ENCODE measurements around the gene SVIL. TPM values are rescaled to one million over a fixed set of nuclear protein-coding genes. Genes with fewer than 3 reads are reported as not detected.

Gene SVIL
- total RNA-seq: 36.9 and 122 TPM in 2 replicates

DNA sequence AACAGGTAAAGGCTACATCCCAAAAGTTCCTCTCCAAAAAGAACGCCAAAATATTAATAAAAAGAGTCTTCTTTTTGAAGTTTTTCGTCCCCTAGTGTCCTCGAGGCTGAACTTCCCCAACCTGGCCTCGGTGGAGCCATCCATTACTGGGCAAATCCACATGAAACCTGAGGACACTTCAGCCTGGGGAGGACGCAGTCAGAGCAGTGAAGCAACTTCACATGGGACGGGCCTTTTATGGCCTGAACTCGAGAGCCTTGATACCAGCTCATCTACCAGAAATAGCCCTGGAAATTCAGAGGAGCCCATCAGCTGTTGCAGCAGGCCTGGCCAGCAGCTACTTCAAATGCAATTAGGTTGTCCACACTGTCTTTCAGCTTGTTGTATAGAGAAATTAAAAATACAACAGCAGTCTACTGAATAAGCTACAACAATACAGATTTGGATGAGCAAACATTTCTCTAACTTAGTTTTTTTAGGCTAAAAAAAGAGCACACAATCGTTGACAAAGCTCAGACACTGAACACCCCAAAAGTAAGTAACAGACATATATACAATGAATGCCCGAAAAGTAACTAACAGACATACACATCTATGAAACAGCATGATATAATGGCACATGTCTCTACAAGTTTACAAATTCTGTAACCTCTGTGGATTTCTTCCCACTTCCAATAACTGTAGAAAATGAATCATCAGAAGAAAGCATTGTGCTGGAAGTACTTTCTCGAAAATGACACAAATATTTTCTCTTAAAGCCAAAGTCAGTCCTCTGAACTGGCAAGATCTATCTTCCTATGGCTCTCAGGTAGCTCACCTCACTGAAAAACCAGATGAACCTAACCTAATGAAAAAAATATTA is at the start of gene SVIL:
Gene SVIL (minus strand): TSS at position 208 of the 862 bp plus-strand sequence. CDS start 79,913 bp downstream, outside the sequence.
- H3K36me3 ChIP-seq (ENCODE audit: insufficient read depth, low read length): no peaks in the 10 kb centered on the region
- no peak within 1 kb of the TSS for H2AFZ ChIP-seq (ENCODE audit: low read length)
- H3K9me3 ChIP-seq (ENCODE audit: low read depth, low read length): no peaks in the 10 kb centered on the region
- no peaks in the 10 kb centered on the region for H4K20me1 ChIP-seq (ENCODE audit: insufficient read depth, low read length)
- peak within 1 kb of the TSS; percentile 54 for H3K4me2 ChIP-seq (ENCODE audit: insufficient read depth, low read length)
- H3K4me1 ChIP-seq (ENCODE audit: insufficient read depth, low read length): peaks cover 46% of the 10 kb centered on the region
- H3K27ac ChIP-seq (ENCODE audit: low read depth, low read length): peak within 1 kb of the TSS; percentile 95
- peak within 1 kb of the TSS; percentile 63 for H3K4me3 ChIP-seq (ENCODE audit: insufficient read depth, low read length)
- H3K27me3 ChIP-seq (ENCODE audit: insufficient read depth, low read length): no peaks in the 10 kb centered on the region
- peaks cover 48% of the 10 kb centered on the region for H3K79me2 ChIP-seq (ENCODE audit: insufficient read depth, low read length)
- TF ChIP-seq CTCF (IDR thresholded peaks at IDR 0.05; ENCODE audit: extremely low read depth, low read depth, low read length): no peak
- DNase-seq (ENCODE audit: insufficient read length, low spot score, missing footprints): peak; percentile 3

- no peaks in the 10 kb centered on the region for H3K9me3 ChIP-seq (ENCODE audit: low read depth, low read length)
- H2AFZ ChIP-seq (ENCODE audit: low read length): no peak overlapping the region
- H3K4me1 ChIP-seq (ENCODE audit: insufficient read depth, low read length): no peaks in the 10 kb centered on the region
- no peak overlapping the region for H3K4me3 ChIP-seq (ENCODE audit: insufficient read depth, low read length)
- DNase-seq (ENCODE audit: insufficient read length, low spot score, missing footprints): no peak
- no peaks in the 10 kb centered on the region for H3K27me3 ChIP-seq (ENCODE audit: insufficient read depth, low read length)
- H3K4me2 ChIP-seq (ENCODE audit: insufficient read depth, low read length): no peak overlapping the region
- H3K36me3 ChIP-seq (ENCODE audit: insufficient read depth, low read length): no peaks in the 10 kb centered on the region
- H4K20me1 ChIP-seq (ENCODE audit: insufficient read depth, low read length): no peaks in the 10 kb centered on the region
- TF ChIP-seq CTCF (IDR thresholded peaks at IDR 0.05; ENCODE audit: extremely low read depth, low read depth, low read length): no peak
- H3K79me2 ChIP-seq (ENCODE audit: insufficient read depth, low read length): no peaks in the 10 kb centered on the region
- no peak overlapping the region for H3K27ac ChIP-seq (ENCODE audit: low read depth, low read length)
These were observed 47.1 kb upstream of the SVIL start for GRCh38 chr10:29681676-29682448.

DNA sequence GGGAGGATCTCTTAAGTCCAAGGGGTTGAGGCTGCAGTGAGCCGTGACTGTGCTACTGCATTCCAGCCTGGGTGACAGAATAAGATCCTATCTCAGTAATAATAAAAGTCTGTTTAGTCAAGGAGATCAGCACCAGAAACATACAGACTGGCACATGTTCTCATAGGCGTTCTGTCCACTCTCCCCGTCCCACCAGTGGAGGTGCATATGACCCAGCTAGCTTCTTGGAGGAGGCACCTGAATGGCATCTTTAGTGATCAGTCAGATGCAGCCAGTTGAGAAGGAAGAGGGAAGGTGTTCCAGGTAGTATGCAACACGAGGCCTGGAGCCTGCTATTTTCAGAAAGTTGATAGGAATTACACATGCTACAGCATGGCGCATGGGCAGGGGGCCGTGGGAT is 45.3 kb upstream of the SVIL start:
- TF ChIP-seq CTCF (IDR thresholded peaks at IDR 0.05; ENCODE audit: extremely low read depth, low read depth, low read length): no peak
- Histone ChIP-seq H3K79me2 (ENCODE audit: insufficient read depth, low read length) (no peaks in the 10 kb centered on the region), H3K4me3 (ENCODE audit: insufficient read depth, low read length) (no peak overlapping the region), H3K9me3 (ENCODE audit: low read depth, low read length) (no peaks in the 10 kb centered on the region), H3K4me2 (ENCODE audit: insufficient read depth, low read length) (no peak overlapping the region), H3K27ac (ENCODE audit: low read depth, low read length) (no peak overlapping the region), H3K27me3 (ENCODE audit: insufficient read depth, low read length) (no peaks in the 10 kb centered on the region), H3K4me1 (ENCODE audit: insufficient read depth, low read length) (no peaks in the 10 kb centered on the region), H3K36me3 (ENCODE audit: insufficient read depth, low read length) (no peaks in the 10 kb centered on the region), H4K20me1 (ENCODE audit: insufficient read depth, low read length) (no peaks in the 10 kb centered on the region), H2AFZ (ENCODE audit: low read length) (no peak overlapping the region)
- DNase-seq (ENCODE audit: insufficient read length, low spot score, missing footprints): no peak

DNA sequence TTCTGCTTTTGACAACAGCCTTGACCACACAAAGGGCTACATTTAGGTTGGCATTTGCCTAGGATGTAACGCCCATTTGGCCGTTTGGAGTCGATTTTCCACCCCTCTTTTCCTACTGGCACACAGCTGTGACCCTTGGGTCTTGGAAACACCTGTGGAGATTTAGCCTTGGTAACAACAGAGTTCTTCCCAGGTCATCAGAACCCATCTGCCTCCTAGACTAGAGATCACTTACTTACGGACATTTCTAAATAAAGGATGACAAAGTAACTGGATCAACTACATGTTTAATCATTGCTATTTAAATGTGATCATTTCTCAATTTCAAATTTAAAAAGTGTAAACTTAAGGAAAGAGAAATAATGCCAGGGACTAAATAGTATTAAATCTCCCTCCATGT is 42.0 kb upstream of the SVIL start:
- no peaks in the 10 kb centered on the region for H3K79me2 ChIP-seq (ENCODE audit: insufficient read depth, low read length)
- H3K4me2 ChIP-seq (ENCODE audit: insufficient read depth, low read length): no peak overlapping the region
- H3K27me3 ChIP-seq (ENCODE audit: insufficient read depth, low read length): no peaks in the 10 kb centered on the region
- no peaks in the 10 kb centered on the region for H3K36me3 ChIP-seq (ENCODE audit: insufficient read depth, low read length)
- H3K4me1 ChIP-seq (ENCODE audit: insufficient read depth, low read length): no peaks in the 10 kb centered on the region
- H3K27ac ChIP-seq (ENCODE audit: low read depth, low read length): no peak overlapping the region
- H4K20me1 ChIP-seq (ENCODE audit: insufficient read depth, low read length): no peaks in the 10 kb centered on the region
- no peak for TF ChIP-seq CTCF (IDR thresholded peaks at IDR 0.05; ENCODE audit: extremely low read depth, low read depth, low read length)
- no peak for DNase-seq (ENCODE audit: insufficient read length, low spot score, missing footprints)
- no peaks in the 10 kb centered on the region for H3K9me3 ChIP-seq (ENCODE audit: low read depth, low read length)
- no peak overlapping the region for H3K4me3 ChIP-seq (ENCODE audit: insufficient read depth, low read length)
- no peak overlapping the region for H2AFZ ChIP-seq (ENCODE audit: low read length)
